ENCODE results near the gene NRARP. TPM values are rescaled to one million over a fixed set of nuclear protein-coding genes. Genes with fewer than 3 reads are reported as not detected.

NRARP gene
- total and polyA plus RNA-seq, 2 donors (not counting 1 experiment from before 2014, with no cell fraction given) = 5.7 to 11.5 TPM

DNA sequence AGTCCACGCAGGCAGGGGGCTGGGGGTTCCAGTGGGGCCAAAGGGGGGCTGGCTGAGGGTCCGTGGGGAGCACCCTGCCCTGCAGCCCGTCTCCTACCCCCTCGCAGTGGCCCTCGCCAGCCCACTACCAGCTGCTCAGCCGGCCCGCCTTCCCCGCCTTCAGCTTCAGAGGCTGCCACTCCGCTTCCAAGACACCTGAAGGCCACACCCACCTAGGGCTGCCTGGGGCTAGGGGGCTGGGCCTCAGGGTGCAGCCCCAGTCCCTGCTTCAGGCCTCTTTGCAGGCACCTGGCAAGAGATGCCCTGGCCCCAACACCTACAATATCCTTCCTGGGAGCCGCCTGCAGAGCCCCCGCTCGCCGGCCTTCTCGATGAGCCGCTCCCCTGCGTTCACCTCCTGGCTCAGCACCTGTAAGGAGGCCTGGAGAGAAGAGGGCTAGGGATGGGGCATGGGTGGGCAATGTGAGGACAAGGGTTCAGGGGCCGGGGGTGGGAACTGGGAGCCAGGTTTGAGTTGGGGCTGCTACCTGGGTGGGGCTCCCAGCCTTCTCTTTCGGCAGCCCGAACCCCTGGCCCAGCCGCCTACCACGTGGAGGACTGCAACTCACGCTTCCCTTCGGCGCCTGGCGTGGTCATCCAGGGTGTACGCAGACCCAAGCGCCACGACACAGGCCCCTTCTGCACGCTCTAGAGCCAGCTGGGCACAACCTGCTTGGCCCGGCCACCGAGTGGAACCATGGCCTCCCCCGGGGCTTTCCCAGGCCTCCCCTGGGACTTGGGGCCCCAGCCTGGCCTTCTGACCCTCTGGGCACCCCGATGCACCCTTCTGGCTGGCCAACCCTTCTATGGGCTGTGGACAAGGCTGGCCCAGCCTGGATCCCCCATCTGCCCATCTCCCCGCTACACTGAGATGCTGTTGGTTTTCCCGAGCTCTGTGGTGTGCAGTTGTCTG lies 49.2 kb downstream of the NRARP start:
- Histone ChIP-seq H3K36me3 (replicated peaks in 1 of 2; ENCODE audit: control extremely low read depth in 1 of 2, control insufficient read depth in 1 of 2, extremely low read depth in 1 of 2, insufficient read depth in 2 of 2, low read length in 1 of 2) (peaks cover 0 to 6% of the 10 kb centered on the region in 2 experiments), H3K27me3 (replicated peaks in 1 of 4; ENCODE audit: control extremely low read depth in 1 of 4, control insufficient read depth in 3 of 4, insufficient read depth in 4 of 4, low read length in 3 of 4) (no peaks in the 10 kb centered on the region), H3K27ac (ENCODE audit: low read length in 2 of 2) (no peak overlapping the region), H3K9ac (ENCODE audit: low read length) (no peak overlapping the region), H4K20me1 (ENCODE audit: control insufficient read depth, insufficient read depth, low read length, poor library complexity, severe bottlenecking) (peaks cover 18% of the 10 kb centered on the region), H3K4me1 (ENCODE audit: control insufficient read depth in 2 of 2, insufficient read depth in 2 of 2, low read length in 2 of 2) (peaks cover 17 to 27% of the 10 kb centered on the region in 2 donors), H3K79me2 (ENCODE audit: control insufficient read depth, insufficient read depth, low read length) (peaks cover 21% of the 10 kb centered on the region), H2AFZ (ENCODE audit: insufficient read depth, low read depth, low read length, poor library complexity, severe bottlenecking) (no peak overlapping the region), H3K4me3 (ENCODE audit: control extremely low read depth in 1 of 5, extremely low read depth in 1 of 5, insufficient read depth in 1 of 5, low read depth in 2 of 5, low read length in 4 of 5) (no peak overlapping the region), H3K4me2 (replicated peaks; ENCODE audit: low read depth, low read length, poor library complexity, severe bottlenecking) (no peak overlapping the region), H3K9me3 (ENCODE audit: control extremely low read depth in 1 of 3, control insufficient read depth in 2 of 3, insufficient read depth in 1 of 3, low read length in 2 of 3) (no peaks in the 10 kb centered on the region)
- H3K27ac Mint-ChIP-seq = no peak overlapping the region
- peak overlapping the region; percentile 32 for H3K4me3 Mint-ChIP-seq
- no peaks in the 10 kb centered on the region for H3K9me3 Mint-ChIP-seq (ENCODE audit: insufficient read depth)
- DNase-seq (no peak), ATAC-seq (ENCODE audit: low read depth) (no peak)
- intact Hi-C loops (cut with micrococcal nuclease) = no loop called here
- H3K4me1 Mint-ChIP-seq = peaks cover 25% of the 10 kb centered on the region
- POLR2A ChIA-PET = interaction anchor here (2.3 to 3.5 kb wide), 2 partner anchors 10 to 12 kb away, joined by 15 to 29 read pairs; partner anchors contain the start of gene TUBB4B
- CTCF ChIA-PET = interaction anchor here (2.1 to 2.3 kb wide), 2 partner anchors 12 to 16 kb away, joined by 6 to 14 read pairs; partner anchors contain the start of gene TUBB4B
- TF ChIP-seq, protein P1, sequence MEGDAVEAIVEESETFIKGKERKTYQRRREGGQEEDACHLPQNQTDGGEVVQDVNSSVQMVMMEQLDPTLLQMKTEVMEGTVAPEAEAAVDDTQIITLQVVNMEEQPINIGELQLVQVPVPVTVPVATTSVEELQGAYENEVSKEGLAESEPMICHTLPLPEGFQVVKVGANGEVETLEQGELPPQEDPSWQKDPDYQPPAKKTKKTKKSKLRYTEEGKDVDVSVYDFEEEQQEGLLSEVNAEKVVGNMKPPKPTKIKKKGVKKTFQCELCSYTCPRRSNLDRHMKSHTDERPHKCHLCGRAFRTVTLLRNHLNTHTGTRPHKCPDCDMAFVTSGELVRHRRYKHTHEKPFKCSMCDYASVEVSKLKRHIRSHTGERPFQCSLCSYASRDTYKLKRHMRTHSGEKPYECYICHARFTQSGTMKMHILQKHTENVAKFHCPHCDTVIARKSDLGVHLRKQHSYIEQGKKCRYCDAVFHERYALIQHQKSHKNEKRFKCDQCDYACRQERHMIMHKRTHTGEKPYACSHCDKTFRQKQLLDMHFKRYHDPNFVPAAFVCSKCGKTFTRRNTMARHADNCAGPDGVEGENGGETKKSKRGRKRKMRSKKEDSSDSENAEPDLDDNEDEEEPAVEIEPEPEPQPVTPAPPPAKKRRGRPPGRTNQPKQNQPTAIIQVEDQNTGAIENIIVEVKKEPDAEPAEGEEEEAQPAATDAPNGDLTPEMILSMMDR (IDR thresholded peaks at IDR 0.05) = no peak
- TF ChIP-seq EZH2 (IDR thresholded peaks at IDR 0.05; ENCODE audit: borderline replicate concordance, insufficient read depth, low read depth, low read length, poor library complexity, severe bottlenecking) = no peak
- no peaks in the 10 kb centered on the region for H3K27me3 Mint-ChIP-seq
- 83% methylated on average over 33 of the region's 35 CpGs for whole genome bisulfite sequencing (ENCODE audit: insufficient coverage)
